Inferior parietal cortex (tissue), 1 donor: ENCODE data around the gene ATF5.
"Not testable (repeated sequence)": the region's sequence is repeated elsewhere in the genome, so short reads cannot be mapped to it uniquely, and the experiment has no call there.

Experiments
- DNase-seq: peaks from one replicate; pipeline ENCODE4 v3.0.0-alpha.2; 2016; ENCODE audit errors: extremely low spot score

ATF5 gene

DNA sequence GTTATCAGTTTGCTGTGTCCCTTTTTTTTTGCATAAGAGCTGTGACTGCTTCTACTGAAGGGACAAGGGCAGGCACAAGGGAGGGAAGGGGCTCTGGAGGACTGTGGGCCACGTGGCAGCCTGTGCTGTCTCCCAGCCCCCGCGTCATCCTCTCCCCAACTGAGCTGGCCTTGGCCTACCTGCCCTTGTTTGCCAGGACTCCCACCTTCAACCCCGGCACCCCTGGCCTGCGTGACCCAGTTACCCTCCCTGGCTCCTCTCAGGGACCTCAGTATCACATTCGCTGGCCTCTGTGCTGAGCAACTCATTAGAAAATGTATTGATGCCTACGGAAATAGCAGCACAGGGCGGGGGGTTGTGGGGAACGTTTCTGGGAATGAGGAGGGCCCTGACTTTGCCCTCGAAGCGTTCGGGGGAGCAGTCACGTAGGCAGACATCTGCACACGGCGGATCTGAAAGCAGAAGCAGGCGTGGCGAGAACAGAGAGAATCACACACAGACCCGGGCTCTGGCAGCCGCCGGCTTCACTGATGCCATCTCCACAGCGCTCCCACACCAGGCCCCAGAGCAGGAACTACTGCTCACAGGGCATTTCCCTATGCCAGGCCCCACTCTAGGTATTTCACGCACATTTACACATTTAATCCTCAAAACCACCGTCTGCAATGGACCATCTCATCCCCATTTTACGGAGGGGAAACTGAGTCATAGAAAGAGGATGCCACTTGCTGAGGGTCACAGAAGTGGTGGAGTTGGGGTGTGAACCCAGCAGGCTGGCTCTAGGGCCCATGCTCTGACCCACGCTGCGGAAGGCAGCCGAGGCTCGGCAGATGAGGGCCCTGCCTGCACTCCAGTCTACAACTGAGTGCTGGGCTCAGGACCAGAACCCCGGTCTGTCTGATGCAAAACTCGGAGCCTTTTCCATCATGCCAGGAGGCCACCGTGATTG lies 5.7 kb upstream of the ATF5 start:
- no peak for DNase-seq

DNA sequence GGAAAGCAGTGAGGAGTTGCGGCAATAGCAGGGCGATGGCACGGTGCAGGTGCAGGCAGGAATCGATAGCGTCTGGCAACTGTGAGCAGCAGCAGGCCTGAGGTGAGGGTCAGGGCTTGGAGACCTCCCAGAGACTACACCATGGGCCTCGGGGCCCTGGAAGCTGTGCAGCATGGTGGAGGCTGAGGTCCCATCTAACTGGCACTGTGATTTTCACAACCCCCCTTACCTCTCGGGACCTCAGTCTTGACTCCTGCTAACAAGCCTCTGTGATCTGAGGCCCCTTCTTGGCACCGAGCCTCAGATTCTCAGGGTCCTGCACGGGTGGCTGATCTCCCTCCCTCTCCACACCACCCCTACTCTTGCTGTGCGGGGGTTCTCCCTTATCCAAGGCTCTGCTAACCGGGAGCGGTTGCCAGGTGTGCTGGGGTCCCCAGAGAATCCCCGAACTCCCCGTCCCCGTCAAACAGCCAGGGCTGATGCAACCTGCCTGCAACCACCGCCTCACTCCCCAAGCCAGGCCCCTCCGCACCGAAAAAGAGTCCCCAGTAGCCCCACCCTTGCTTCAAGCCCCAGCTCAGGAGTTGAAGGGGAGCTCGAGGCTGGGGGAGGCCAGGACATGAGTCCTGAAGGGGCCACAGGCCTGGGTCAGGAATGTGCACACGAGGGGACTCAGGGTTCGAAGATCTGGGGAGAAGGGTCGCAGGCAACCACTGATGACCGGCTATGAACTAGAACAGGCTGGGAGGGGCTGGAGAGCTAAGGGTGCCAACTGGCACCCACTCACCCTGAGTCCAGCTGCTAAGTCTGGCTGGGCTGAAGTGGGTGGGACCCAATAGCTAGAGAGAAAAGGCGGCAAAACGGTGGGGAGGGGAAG lies 4.8 kb upstream of the ATF5 start:
- DNase-seq, result no peak

DNA sequence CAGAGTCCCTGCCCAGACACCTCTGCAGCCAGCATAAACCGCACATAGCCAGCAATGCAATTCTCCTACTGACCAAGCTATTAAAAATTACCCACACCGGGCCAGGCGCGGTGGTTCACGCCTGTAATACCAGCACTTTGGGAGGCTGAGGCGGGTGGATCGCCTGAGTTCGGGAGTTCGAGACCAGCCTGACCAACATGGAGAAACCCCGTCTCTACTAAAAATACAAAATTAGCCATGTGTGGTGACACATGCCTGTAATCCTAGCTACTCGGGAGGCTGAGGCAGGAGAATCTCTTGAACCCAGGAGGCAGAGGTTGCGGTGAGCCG lies 4.2 kb upstream of the ATF5 start:
- not testable (repeated sequence) for DNase-seq

DNA sequence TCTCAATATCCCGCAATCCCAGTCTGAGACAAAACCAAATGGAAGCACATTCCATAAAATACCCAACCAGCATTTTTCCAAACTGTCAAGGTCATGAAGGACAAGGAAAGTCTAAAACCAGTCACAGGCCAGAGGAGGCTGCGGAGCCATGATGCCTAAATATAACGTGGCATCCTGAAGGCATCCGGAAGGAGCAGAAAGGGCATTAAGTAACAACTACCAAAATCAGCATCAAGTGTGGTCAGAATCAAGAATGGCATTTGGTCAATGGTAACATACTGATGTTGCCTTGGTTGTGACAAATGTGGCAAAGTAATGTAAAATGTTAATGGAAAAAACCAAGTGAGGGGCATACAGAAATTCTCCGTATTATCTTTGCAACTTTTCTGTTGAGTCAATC lies 3.5 kb upstream of the ATF5 start:
- DNase-seq, result no peak

DNA sequence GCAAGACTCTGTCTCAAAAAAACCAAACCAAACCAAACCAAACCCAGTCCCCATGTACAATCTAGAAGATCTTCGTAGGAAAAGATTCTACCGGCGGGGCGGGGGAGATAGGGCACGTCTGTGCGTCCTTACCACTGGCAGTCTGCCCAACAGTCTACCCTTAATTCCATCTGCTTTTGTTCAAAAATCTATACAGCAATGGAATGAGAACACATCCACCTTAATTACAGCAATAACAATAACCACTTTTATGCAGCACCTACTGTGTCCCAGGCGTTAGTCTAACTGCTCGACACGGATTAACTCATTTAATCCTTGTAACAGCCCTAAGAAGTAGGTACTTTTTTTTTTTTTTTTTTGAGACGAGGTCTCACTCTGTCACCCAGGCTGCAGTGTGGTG lies 2.5 kb upstream of the ATF5 start:
- DNase-seq, result no peak

DNA sequence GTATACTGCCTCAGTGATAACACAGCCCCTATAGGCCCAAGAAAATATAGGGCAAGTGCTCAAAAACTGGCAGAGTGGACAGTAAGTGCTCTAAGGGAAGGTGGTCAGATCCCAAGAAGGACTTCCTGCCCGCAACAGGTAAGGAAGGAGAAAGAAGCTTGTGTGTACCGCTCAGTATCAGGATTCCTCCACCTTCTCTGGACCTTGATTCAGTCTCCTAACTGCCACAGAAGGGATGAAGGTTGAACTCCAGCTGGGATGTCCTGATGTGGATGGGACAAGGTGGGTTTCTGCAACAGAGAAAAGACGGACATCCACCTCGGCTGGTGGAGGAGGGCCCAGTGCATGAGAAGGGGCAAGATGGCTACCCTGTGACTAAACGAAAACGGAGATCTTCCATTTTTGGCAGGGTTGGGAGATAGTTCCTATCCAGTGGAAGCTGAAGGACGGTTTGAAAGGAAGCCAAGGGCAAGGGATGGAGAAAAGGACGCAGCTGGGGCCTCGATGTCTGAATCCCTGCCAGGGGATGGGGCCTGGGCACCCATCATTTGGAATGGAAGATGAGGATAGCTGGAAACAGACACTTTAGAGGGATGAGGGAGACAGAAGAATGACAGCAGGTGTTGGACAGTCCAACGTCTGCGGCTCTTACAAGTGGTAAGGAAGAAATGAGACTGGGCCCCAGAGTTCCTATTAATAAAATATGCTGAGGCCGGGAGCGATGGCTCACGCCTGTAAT lies 1.3 kb upstream of the ATF5 start:
- DNase-seq, result no peak

DNA sequence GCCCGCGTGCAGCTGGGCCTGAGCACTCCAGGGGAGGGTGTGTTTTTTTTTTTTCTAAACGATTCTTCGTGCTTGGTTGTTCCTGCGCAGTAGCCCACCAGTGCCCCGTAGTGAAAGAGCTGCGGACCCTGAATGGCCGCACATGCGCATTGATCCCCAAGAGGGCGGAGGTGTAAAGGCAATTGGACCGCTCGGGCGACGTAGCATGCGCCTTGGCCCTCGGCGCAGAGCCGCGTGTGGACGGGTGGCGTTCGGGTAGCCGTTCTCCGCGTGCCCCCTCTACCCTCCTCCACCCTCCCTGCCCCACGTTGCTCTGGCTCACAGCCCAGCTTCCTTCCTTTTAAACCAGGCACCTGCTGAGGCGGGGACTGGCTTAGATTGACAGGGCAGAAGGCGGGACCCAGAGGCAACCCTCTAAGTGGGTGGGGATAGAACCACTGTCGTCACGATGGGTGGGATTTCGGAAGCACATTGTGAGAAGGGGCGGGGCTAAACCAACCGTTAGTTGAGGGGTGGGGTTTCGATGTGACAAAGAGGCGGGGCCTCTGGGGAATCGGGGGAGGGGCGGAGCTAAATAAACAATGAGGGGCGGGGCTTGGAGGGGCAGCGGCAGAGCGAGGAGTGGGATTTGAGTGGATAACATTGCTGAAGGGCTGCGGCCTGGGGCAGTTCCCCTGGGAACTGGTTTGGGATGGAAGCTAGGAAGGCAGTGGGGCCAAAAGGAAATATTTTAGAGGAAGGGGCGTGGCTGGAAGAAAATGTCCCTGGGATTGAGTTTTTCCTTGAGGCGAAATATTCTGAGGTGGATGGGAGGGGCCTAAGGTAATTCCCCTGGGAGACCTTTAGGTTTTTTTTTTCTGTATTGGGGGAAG lies 842 bp downstream of the ATF5 start:
- DNase-seq, result peak; percentile 91

DNA sequence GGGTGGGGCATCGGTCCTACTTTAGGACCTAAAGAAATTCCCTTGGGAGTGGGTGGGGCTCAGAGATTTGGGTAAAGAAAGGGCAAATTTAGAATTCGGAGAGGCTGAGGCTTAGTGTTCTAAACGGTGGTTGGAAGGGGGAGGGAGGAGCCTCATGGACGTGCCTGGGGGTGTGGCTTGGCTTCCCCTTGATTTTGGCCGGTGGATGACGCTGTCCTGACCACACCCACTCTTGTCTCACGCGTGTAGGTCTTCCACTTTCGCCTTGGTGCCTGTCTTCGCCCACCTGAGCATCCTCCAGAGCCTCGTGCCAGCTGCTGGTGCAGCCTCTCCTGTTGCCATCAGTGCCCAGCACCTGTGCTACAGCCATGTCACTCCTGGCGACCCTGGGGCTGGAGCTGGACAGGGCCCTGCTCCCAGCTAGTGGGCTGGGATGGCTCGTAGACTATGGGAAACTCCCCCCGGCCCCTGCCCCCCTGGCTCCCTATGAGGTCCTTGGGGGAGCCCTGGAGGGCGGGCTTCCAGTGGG lies 1.5 kb downstream of the ATF5 start:
- DNase-seq, result no peak

DNA sequence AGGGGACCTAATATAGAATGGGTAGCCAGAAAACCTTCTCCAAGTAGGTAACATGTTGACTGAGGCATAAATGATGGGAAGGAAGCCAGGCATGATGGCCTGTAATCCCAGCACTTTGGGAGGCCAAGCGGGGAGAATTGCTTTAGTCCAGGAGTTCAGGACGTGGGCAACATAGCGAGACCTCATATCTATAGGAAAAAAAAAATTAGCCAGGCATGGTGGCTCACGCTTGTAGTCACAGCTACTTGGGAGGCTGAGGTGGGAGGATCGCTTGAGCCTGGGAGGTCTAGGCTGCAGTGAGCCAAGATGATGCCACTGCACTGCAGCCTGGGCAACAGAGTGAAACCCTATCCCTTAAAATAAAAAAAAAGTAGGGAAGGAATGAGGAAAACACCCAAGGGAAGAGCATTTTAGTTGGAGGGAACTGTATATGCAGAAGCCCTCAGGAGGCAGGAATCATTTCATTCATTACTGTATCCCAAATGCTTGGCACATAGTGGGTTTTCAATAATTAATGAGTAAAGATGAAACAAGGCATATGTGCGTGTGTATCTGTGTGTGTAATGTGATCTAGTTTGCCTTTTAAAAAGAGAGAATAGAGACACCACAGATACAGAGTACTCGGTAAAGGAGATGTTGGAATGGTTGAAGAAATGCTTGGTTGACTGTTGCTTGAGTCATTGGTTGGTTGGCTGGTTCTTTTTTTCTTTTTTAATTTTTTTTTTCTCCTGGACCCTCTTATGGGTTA lies 2.5 kb downstream of the ATF5 start:
- DNase-seq, result no peak

DNA sequence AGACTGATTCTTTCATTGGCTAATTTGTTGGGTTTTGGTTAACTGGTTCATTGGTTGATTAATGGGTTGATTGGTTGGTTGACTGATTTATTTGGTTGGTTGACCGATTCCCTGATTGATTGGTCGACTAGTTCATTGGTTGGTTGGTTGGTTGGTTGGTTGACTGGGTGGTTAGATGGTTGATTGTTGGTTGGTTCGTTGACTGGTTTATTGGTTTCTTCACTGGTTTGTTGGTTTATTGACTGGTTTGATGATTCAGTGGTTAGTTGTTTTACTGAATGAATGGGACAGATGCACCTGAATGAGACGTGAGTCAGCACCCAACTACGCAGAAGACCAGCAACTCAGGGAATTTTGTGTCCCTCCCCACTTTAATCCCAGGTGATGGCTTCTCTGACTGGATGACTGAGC lies 3.0 kb downstream of the ATF5 start:
- DNase-seq, result no peak

DNA sequence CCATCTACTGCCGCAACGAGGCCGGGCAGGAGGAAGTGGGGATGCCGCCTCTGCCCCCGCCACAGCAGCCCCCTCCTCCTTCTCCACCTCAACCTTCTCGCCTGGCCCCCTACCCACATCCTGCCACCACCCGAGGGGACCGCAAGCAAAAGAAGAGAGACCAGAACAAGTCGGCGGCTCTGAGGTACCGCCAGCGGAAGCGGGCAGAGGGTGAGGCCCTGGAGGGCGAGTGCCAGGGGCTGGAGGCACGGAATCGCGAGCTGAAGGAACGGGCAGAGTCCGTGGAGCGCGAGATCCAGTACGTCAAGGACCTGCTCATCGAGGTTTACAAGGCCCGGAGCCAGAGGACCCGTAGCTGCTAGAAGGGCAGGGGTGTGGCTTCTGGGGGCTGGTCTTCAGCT lies 3.7 kb downstream of the ATF5 start:
- DNase-seq, result no peak

DNA sequence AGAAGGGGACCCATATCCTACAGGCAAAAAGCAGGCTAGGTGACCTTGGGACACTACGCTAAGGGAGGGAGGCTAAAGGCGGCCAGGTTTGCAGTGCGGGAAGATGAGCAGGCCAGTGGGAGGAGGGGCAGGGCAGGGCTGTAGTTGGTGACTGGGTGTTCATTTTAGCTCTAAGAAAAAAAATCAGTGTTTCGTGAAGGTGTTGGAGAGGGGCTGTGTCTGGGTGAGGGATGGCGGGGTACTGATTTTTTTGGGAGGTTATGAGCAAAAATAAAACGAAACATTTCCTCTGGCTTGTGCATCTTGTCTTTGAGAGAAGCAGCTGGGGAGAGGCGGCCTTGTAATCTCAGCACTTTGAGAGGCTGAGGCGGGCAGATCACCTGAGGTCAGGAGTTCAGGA lies 4.6 kb downstream of the ATF5 start:
- no peak for DNase-seq

DNA sequence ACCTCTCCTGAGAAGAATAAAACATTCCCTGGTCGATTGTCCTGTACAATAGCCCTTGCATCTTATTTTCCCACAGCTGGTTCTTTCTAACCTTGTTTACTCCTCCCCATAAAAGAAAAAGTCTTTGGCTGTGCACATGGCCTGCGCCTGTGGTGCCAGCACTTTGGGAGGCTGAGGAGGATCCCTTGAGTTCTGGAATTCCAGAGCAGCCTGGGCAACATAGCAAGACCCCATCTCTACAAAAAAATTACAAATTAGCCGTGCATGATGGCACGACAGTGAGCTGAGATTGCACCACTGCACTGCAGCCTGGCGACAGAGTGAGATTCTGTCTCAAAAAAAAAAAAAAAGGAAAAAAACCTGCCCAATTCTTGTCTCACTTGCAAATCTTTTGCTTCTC lies 7.5 kb downstream of the ATF5 start:
- no peak for DNase-seq

DNA sequence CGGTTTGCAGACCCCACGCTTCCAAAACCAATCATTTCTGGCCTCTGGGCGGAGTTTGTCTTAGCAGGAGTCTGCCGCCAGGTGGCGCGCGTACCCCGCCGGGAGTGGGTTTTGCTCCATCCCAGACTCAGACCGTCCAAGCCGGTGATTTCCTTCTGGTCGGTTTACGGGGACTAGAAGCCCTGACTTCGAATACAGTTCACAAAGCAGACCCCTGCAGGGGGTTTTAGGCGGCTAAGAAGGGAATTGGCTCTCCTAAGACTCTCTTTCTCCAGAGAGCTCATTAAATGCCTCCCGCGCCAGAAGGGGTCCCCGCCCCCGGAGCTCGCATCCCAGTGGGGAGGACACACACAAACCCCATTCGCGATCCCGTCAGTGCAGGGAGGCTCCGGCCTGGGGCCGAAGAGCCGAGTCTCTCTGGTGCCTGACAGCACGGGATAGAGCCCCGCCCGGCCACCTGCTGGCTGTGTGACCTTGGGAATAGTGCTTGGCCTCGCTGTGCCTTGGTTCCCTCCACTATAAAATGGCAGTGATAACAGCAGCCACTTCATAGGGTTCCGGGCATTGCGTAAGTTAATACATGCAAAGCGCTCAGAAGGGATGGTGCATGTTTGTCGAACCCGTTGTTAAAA lies 8.9 kb downstream of the ATF5 start:
- DNase-seq, result peak; percentile 83

DNA sequence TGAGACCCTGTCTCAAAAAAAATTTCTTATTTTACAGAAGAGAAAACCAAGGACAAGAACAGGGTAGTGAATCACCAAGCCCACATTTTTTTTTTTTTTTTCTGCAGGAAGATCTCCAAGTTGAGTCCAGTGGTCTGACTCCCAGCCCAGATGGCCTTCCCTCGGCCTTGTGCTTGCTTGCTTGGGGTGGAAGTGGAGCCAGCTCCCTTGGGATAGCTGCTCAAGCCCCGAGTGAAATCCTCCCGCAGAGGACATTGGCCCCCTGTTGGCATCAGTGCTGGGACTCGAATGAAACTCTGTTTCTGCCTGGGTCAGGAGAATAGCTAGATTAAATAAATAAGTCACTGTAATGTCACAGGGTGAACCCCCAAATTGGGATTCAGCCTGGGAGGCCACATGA lies 9.7 kb downstream of the ATF5 start:
- no peak for DNase-seq

DNA sequence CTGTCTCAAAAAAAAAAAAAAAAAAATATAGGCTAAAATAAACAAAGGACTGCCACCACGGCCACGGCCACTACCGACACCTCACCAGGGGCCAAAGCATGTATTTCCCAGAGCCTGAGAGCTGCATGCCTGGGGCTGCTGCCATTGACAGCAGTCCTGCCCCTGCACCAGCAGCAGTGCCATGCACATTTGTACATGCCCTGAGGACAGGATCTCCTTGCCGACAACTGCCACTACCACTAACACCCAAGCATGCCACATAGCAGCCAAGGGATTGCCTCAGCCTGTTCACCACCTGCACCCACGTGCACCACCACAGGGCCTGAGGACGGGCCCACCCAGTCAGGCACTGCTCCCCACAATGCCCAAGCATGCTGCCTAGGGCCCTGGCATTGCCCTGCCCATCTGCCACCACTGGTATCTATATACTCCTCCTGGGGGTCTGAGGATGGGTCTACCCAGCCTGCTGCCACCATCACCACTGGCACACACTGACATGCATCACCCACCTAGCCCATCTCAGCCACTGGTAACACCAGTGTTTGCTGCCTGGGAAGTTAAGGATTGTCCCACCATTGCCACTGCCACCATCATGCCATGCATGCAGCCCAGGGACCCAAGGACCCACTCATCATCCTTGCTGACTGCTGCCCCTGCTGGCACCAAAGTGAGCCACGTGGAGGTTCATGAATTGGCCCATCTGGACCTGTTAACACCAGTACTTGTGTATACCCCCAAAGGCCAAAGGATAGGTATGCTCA lies 10.9 kb downstream of the ATF5 start:
- DNase-seq, result no peak

DNA sequence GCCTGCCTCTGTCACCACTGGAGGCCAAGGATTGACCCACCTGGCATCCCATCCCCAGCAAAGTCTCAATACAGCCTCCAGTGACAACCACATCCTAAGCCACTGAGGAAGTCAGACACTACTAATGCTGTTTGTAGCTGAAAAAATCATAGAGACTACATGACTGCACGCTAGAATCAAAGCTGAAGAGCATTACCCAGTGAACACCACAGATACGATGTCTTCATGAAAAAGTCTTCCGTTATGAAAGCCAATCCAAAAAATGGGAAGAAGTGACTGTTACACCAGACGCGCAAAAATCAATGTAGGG lies 11.4 kb downstream of the ATF5 start:
- no peak for DNase-seq

DNA sequence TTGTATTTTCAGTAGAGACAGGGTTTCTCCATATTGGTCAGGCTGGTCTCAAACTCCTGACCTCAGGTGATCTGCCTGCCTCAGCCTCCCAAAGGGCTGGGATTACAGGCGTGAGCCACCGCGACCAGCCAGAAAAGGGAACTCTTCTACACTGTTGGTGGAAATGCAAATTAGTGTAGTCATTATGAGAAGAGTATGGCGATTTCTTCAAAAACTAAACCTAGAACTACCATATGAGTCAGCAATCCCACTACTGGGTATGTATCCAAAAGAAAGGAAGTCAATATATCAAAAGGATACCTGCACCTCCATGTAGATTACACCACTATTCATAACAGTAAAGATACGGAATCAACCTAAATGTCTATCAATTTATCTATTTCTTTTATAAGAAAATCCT lies 15.6 kb downstream of the ATF5 start:
- not testable (repeated sequence) for DNase-seq

DNA sequence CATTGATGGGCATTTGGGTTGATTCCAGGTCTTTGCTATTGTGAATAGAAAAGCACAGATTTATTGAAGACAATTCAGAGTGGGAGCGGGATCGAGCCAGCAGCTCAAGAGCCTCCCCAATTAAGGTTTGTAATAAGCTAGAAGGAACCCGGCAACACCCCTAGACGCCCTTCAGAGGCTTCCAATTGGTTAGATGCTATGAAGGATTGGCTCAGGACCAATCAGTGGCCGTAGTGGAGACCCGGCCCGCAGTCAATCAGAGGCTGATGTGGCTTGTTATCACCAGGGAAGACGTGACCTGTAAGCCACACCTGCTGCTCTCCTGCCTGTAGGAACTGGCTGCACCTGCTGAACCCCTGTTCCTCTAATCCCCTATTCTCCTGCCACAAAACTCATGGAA lies 17.4 kb downstream of the ATF5 start:
- DNase-seq, result no peak
